GM12878 (cell line): ENCODE measurements around the gene TRAF3. TPM values are rescaled to one million over a fixed set of nuclear protein-coding genes. Genes with fewer than 3 reads are reported as not detected.

Source experiments
- ATAC-seq: fragments of 200-7000 bp; cut with Tn5 transposase; 3 replicates; pipeline ENCODE4 v1.9.1; 2020; ENCODE audit warnings: mild to moderate bottlenecking, moderate library complexity
- BruUV-seq: library from RNA; stranded (reverse); fragments of 400-500 nt; replicated peaks from 2 replicates; lab custom pipeline; 2021; lab: Mats Ljungman, UMichigan
- CTCF ChIA-PET: fragments of 300-600 bp; sonication (Branson Sonifier 250); formaldehyde crosslinking; extraction: SDS; loops from one replicate; lab custom pipeline; 2021; ENCODE audit warnings: inconsistent platforms; lab: Yijun Ruan, JAX
- POLR2A ChIA-PET: fragments of 350-600 bp; formaldehyde crosslinking; extraction: SDS; loops from one replicate; lab custom pipeline; 2021; ENCODE audit warnings: inconsistent platforms; lab: Charles Lee
- RAD21 ChIA-PET: fragments of 300-600 bp; sonication (Branson Sonifier 250); formaldehyde crosslinking; loops from one replicate; lab custom pipeline; 2023; ENCODE audit warnings: antibody characterized with exemption; ENCODE audit not compliant: unreplicated experiment; lab: Charles Lee
- SMC1A ChIA-PET: fragments of 300-600 bp; sonication (Branson Sonifier 250); formaldehyde crosslinking; loops from one replicate; lab custom pipeline; 2023; ENCODE audit not compliant: unreplicated experiment, uncharacterized antibody; lab: Charles Lee
- DNase-seq: peaks from one replicate; pipeline ENCODE4 v3.0.0-alpha.2; 2011; ENCODE audit warnings: low read depth, low spot score
- FAIRE-seq: peaks from 3 replicates; lab custom pipeline; 2011; peaks lifted over from hg19 to GRCh38; lab: Jason Lieb, UNC
- H2AFZ ChIP-seq: 2 replicates; pipeline ENCODE4 v1.6.0; 2011; ENCODE audit warnings: low read depth, low read length, control low read depth; ENCODE audit not compliant: control insufficient read depth
- H3K27ac ChIP-seq: 2 replicates; pipeline ENCODE4 v1.5.1; 2011; ENCODE audit warnings: control low read depth; ENCODE audit not compliant: control insufficient read depth, insufficient read depth
- H3K27me3 ChIP-seq, 2 experiments: replicated peaks in 1 of 2; 2 replicates each; pipeline versions ENCODE4 v1.6.0 to v1.6.1; 2011; ENCODE audit warnings: low read length in 1 of 2; ENCODE audit not compliant: control insufficient read depth in 2 of 2, insufficient read depth in 2 of 2
- H3K36me3 ChIP-seq, 2 experiments: 2 replicates each; pipeline ENCODE4 v1.5.1; 2011; ENCODE audit warnings: low read length in 1 of 2; ENCODE audit not compliant: control insufficient read depth in 2 of 2, insufficient read depth in 2 of 2
- H3K4me1 ChIP-seq: 2 replicates; pipeline ENCODE4 v1.6.1; 2011; ENCODE audit warnings: mild to moderate bottlenecking, low read length, moderate library complexity, mixed read lengths; ENCODE audit not compliant: control insufficient read depth, insufficient read depth
- H3K4me2 ChIP-seq: 2 replicates; pipeline ENCODE4 v1.6.0; 2011; ENCODE audit warnings: control low read depth; ENCODE audit not compliant: control insufficient read depth, insufficient read depth
- H3K4me3 ChIP-seq: fragments of 200-600 bp; sonication (generic); 2 replicates; pipeline ENCODE4 v1.5.1; 2016
- H3K79me2 ChIP-seq: 2 replicates; pipeline ENCODE4 v1.6.0; 2011; ENCODE audit warnings: low read length; ENCODE audit not compliant: control insufficient read depth, insufficient read depth
- H3K9ac ChIP-seq: 2 replicates; pipeline ENCODE4 v1.8.0; 2011; ENCODE audit warnings: low read length, control low read depth, mixed read lengths; ENCODE audit not compliant: control insufficient read depth, insufficient read depth
- H3K9me3 ChIP-seq: replicated peaks from 3 replicates; pipeline ENCODE4 v1.5.1; 2011; ENCODE audit warnings: mild to moderate bottlenecking, low read length; ENCODE audit not compliant: control insufficient read depth, insufficient read depth
- H4K20me1 ChIP-seq: 2 replicates; pipeline ENCODE4 v1.6.0; 2011; ENCODE audit not compliant: control insufficient read depth, insufficient read depth
- BHLHE40 ChIP-seq, 2 experiments: fragments of 450-650 bp in 1 of 2; IDR thresholded peaks; 2 replicates each; pipeline ENCODE4 v1.6.1; 2011 to 2017; ENCODE audit warnings: low read depth in 2 of 2, borderline replicate concordance in 1 of 2, improper control_type of control experiment in 1 of 2, low read length in 1 of 2, mild to moderate bottlenecking in 1 of 2
- E2F4 ChIP-seq: IDR thresholded peaks from 2 replicates; pipeline ENCODE4 v1.6.1; 2012; ENCODE audit warnings: low read depth, low read length, improper control_type of control experiment
- HCFC1 ChIP-seq: fragments of 150-350 bp; IDR thresholded peaks from 2 replicates; pipeline ENCODE4 v1.6.1; 2014; ENCODE audit warnings: low read length
- HDGF ChIP-seq: fragments of 450-650 bp; IDR thresholded peaks from 2 replicates; pipeline ENCODE4 v1.6.1; 2016; ENCODE audit warnings: antibody characterized with exemption
- MYC ChIP-seq: IDR thresholded peaks from 2 replicates; pipeline ENCODE4 v1.6.1; 2011; ENCODE audit warnings: mild to moderate bottlenecking, low read length, moderate library complexity, inconsistent platforms; ENCODE audit not compliant: insufficient read depth, insufficient replicate concordance, insufficient read length, severe bottlenecking
- PAX5 ChIP-seq: IDR thresholded peaks from 2 replicates; pipeline ENCODE4 v1.6.1; 2011; ENCODE audit warnings: low read depth, low read length, borderline replicate concordance
- PBX3 ChIP-seq: IDR thresholded peaks from 2 replicates; pipeline ENCODE4 v1.6.1; 2011; ENCODE audit warnings: mild to moderate bottlenecking, low read depth, low read length, moderate library complexity; ENCODE audit not compliant: insufficient replicate concordance
- RFX5 ChIP-seq: IDR thresholded peaks from 2 replicates; pipeline ENCODE4 v1.6.1; 2011; ENCODE audit warnings: low read depth, low read length, improper control_type of control experiment
- SKIL ChIP-seq: fragments of 450-650 bp; IDR thresholded peaks from 2 replicates; pipeline ENCODE4 v1.6.1; 2017; ENCODE audit warnings: mild to moderate bottlenecking, low read depth, inconsistent platforms; ENCODE audit not compliant: poor library complexity, severe bottlenecking
- SREBF2 ChIP-seq: IDR thresholded peaks from 2 replicates; pipeline ENCODE4 v1.6.1; 2012; ENCODE audit warnings: mild to moderate bottlenecking, low read length
- STAT3 ChIP-seq: IDR thresholded peaks from 2 replicates; pipeline ENCODE4 v1.6.1; 2011; ENCODE audit warnings: low read depth, low read length, improper control_type of control experiment
- WGBS: methylation state at CpG from one replicate; pipeline ENCODE4 v1.1.6; 2016; ENCODE audit warnings: low lambda C conversion rate; ENCODE audit not compliant: insufficient replicate concordance, insufficient coverage; ENCODE audit errors: missing lambda C conversion rate; 5-methylcytosine and 5-hydroxymethylcytosine counted together
- in situ Hi-C: fragments of 300-500 bp; cut with MboI; formaldehyde crosslinking; loops from 9 replicates; pipeline ENCODE4 v1.14.3; 2018; ENCODE audit warnings: mixed read lengths
- intact Hi-C: fragments of 100-400 bp; cut with micrococcal nuclease; formaldehyde crosslinking; loops from one replicate; pipeline ENCODE4 v1.14.2; 2022; ENCODE audit not compliant: unreplicated experiment
- polyA plus RNA-seq, 11 experiments: library from polyadenylated mRNA; depleted of rRNA in 4 of 11; unstranded in 6 of 11; stranded (reverse) in 5 of 11; fragments of >200 nt; fragmentation: Nextera tagmentation in 4 of 11; fragmentation: Illumina TruSeq in 1 of 11; extraction: Ambion mirVana in 4 of 11; extraction: Trizol in 1 of 11; gene quantifications; 1 replicate in 1 of 11; 2 replicates in 10 of 11; pipeline versions ENCODE4 v1.2.1 to v1.2.3, GENCODE V29; 2011 to 2016; ENCODE audit warnings: inconsistent platforms in 2 of 11, missing spikeins in 2 of 11, low read depth in 1 of 11
- total RNA-seq, 4 experiments: library from RNA; depleted of rRNA in 3 of 4; stranded (reverse); fragments of >200 nt in 3 of 4; fragmentation: Illumina TruSeq in 1 of 4; extraction: Trizol in 1 of 4; gene quantifications; 2 replicates each; pipeline versions ENCODE4 v1.2.1 to v1.2.3, GENCODE V29; 2013 to 2021

TRAF3 gene
- total and polyA plus RNA-seq, 10 of the 15 experiments (the other 5 are each of a cell fraction or from before 2014, with no cell fraction given): 3.0 to 70.1 (median 36.5) TPM

GRCh38 chr14:102935756-102936155 is 158.5 kb downstream of the TRAF3 start (continued):
- TF ChIP-seq PBX3 (no peak), E2F4 (no peak), HDGF (no peak), RFX5 (no peak), MYC (no peak)
- TF ChIP-seq, all 136 proteins: peak for 0

- BruUV-seq: no TSS peak
- POLR2A ChIA-PET: no interaction called here
Observed at GRCh38 chr14:102937331-102938175, 160.3 kb downstream of the TRAF3 start.

More at GRCh38 chr14:102937331-102938175, 160.3 kb downstream of the TRAF3 start:
- WGBS: 71% methylated on average over 21 of the region's 22 CpGs
- intact Hi-C loops (no loop called here), in situ Hi-C loops (no loop called here)
- ATAC-seq (no peak), FAIRE-seq (no peak), DNase-seq (no peak)
- Histone ChIP-seq H3K36me3 (peaks cover 0 to 3% of the 10 kb centered on the region in 2 experiments; a peak in 2 of 4 replicates), H3K4me1 (no peaks in the 10 kb centered on the region), H3K27ac (no peak overlapping the region), H3K4me3 (no peak overlapping the region), H3K9me3 (no peaks in the 10 kb centered on the region), H2AFZ (no peak overlapping the region), H4K20me1 (no peaks in the 10 kb centered on the region), H3K9ac (no peak overlapping the region), H3K79me2 (no peaks in the 10 kb centered on the region), H3K27me3 (no peaks in the 10 kb centered on the region), H3K4me2 (no peak overlapping the region)
- RAD21 ChIA-PET: no interaction called here
- CTCF ChIA-PET: no interaction called here
- no peak for TF ChIP-seq BHLHE40 (IDR thresholded peaks at IDR 0.05; ENCODE audit: borderline replicate concordance in 1 of 2, low read depth in 2 of 2, low read length in 1 of 2)
- TF ChIP-seq SREBF2: no peak
- no peak for TF ChIP-seq SKIL
- no peak for TF ChIP-seq STAT3
- TF ChIP-seq PAX5: no peak
- TF ChIP-seq PBX3: no peak
- TF ChIP-seq HCFC1: no peak
- SMC1A ChIA-PET: no interaction called here
